ENCODE data around the gene SMCO4.

GRCh38 chr11:93567401-93567895, 24.3 kb upstream of the SMCO4 start:
- TF ChIP-seq POLR2AphosphoS5 (IDR thresholded peaks at IDR 0.05; ENCODE audit: low read depth, low read length) (no peak), CTCF (IDR thresholded peaks at IDR 0.05) (no peak), SIN3A (IDR thresholded peaks at IDR 0.05; ENCODE audit: borderline replicate concordance, insufficient read depth, low read depth, low read length) (no peak), TCF7L2 (IDR thresholded peaks at IDR 0.05; ENCODE audit: low read depth, low read length) (no peak)
- TF ChIP-seq, protein P1, sequence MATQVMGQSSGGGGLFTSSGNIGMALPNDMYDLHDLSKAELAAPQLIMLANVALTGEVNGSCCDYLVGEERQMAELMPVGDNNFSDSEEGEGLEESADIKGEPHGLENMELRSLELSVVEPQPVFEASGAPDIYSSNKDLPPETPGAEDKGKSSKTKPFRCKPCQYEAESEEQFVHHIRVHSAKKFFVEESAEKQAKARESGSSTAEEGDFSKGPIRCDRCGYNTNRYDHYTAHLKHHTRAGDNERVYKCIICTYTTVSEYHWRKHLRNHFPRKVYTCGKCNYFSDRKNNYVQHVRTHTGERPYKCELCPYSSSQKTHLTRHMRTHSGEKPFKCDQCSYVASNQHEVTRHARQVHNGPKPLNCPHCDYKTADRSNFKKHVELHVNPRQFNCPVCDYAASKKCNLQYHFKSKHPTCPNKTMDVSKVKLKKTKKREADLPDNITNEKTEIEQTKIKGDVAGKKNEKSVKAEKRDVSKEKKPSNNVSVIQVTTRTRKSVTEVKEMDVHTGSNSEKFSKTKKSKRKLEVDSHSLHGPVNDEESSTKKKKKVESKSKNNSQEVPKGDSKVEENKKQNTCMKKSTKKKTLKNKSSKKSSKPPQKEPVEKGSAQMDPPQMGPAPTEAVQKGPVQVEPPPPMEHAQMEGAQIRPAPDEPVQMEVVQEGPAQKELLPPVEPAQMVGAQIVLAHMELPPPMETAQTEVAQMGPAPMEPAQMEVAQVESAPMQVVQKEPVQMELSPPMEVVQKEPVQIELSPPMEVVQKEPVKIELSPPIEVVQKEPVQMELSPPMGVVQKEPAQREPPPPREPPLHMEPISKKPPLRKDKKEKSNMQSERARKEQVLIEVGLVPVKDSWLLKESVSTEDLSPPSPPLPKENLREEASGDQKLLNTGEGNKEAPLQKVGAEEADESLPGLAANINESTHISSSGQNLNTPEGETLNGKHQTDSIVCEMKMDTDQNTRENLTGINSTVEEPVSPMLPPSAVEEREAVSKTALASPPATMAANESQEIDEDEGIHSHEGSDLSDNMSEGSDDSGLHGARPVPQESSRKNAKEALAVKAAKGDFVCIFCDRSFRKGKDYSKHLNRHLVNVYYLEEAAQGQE (IDR thresholded peaks at IDR 0.05; ENCODE audit: insufficient read depth in 1 of 2, low read depth in 2 of 2, low read length in 1 of 2) = no peak

Data from Panc1 (cell line).